Activated T-cell treated with anti-CD3 and anti-CD28 coated beads for 4 hours (primary cell): ENCODE data around the gene TMPRSS7.

Experiments
- DNase-seq: peaks from one replicate; pipeline ENCODE4 v3.0.0-alpha.2; 2020

TMPRSS7 gene

DNA sequence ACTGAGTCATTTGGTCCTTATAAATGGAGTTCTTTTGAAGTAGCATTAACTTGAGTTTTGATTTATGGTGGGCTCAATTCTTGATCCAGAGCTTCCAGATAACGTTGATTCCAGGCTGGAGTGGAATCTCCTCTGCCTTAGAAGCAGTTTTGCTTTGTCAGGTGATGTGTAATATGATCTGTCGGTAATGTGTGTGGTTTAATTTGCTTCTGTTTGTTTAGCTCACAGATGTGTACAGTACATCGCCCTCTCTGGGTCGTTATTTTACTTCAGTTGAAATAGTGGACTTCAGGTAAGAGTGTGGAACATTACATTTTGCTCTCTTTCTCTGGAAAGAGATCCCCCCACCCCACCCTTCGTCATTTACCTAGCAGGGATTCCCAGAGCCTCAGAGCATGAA is 74.8 kb downstream of the TMPRSS7 start:
- no peak for DNase-seq

DNA sequence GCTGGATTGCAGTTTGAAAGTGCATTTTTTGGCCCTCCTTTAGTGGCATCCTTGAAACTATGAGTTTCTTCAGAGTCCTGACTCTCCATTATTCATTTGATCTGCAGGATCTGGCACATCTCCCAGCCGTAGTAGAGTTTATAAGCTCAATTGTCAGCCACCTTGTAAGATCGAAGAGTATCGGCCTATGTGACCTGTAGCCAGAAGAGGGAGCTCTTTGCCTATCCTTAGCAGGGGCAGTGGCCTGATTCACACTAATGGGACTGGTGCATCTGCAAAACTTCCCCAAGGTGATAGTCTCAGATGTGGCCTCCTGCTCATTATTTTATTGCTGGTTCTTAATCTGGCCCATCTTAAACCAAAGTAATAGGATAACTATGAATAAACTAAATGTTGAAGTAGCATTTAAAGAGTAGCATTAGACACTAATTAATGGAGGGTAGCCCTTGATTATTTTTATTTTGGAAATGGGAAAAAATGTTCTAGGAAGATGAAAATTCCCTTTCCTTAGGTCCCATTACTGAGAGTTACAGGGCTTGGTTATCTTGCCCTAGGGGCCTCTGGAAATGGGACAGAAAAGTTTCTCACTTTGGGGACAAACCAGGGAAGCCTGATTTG is 77.4 kb downstream of the TMPRSS7 start:
- DNase-seq: peak; percentile 46

DNA sequence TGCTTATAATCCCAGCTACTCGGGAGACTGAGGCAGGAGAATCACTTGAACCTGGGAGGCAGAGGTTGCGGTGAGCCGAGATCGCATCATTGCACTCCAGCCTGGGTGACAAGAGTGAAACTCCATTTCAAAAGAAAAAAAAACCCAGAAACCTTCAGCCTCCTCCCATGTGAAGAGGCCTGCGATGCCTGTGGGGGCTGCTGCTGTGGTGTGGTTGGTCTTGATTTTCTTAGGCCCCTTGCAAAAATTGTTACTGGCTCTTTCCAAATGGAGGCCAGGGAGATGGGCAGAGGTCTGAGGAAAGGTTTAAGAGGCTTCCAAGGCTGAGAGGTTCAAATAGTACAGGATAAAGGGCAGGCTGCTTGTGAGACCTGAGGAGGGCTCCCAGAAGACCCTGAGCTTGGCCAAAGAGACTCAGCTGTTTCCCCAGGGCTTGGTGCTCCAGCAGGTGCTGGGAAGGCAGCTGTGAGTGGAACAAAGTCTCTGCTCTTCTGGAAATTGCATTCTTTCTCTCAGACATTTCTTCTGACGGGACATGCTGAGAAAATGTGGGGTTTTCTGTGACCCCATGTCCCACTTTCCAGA is 80.1 kb downstream of the TMPRSS7 start:
- no peak for DNase-seq

DNA sequence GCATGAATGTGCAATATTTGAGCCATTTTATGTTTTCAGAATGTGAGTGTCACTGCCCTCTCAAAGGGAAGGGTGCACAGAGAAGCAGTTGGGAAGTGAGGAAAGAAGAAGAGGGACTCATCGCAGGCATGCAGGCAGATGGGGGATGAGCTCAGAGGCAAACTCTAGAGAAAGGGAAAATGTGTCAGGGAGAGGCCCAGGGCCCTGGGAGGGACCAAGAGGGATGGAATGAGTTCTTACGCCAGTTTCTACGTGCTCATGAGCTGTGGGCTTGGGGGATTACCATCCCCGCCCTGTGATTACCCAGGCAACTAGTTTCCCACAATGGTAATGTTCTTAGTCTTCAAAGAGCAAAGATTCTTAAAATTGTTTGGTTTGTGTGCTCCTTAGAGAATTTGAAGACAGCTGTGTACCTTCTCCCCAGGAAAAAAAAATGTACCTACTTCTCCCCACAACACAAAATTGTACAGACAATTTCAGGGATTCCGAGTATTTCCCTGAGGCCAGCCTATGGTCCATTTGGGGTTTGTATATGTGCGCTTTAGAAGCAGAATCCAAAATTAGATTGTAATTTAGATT is 80.7 kb downstream of the TMPRSS7 start:
- DNase-seq: no peak

DNA sequence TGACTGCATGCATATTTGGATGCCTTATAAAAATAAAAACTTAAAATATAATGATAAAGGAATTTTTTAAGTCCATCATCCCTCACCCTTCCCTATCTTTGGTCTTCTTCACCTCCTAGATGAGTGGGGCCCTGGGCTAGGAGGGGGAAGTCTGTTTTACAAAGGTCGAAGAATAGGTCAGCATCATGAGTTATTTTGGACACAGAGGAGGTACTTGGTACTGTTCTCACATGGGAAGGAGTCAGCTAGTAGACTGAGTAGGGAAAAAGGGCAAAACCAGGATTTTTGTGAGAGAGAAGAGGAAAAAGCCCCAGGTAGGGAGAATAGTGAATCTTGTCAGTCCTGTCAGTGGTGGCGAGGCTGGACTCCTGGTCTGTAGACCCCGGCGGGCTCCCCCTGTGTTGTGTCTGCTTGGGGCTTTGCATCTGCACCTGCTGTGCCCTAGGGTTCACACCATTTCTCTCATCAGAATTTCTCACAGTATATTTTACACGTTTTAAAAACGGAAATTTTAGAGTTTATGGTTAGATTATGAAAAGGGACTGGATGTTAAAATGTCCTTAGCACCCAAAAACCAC is 81.4 kb downstream of the TMPRSS7 start:
- no peak for DNase-seq

DNA sequence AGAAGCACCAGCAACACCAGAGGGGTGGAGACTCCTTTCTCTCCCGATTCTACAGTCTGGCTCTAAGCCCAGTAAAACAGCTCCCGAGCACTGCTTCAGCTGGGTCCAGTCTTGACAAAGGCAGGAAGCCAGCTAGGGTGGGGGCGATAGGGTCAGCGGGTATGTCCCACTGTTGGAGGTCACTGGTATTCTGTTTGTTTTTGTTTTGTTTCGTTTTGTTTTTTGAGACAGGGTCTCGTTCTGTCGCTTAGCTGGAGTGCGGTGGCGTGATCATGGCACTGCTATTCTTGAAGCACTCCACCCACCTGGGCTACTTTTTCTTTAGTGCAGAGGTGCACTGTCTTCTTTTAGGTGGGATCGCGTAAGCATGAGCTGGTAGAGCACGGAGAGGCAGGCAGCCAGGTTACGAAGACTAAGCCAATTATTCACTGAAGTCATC is 82.2 kb downstream of the TMPRSS7 start:
- DNase-seq: no peak

DNA sequence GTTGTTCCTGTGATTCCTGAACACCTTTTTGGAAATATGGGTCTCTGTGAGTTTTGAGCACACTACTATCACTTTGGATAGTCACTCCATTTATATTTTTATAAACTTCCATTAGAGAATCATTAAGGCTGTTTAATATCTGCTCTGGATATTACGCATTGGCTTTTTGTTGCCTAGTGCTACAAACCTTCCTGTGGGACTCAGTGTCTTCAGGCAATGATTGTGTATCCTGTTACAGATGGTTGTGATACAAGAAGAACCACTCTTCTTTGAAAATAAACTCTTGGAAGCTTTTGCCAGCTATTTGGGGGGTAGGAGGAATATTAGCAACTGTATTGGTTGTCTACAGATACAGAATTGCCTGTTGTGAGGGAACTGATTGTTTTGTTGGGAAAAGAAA is 82.9 kb downstream of the TMPRSS7 start:
- no peak for DNase-seq

DNA sequence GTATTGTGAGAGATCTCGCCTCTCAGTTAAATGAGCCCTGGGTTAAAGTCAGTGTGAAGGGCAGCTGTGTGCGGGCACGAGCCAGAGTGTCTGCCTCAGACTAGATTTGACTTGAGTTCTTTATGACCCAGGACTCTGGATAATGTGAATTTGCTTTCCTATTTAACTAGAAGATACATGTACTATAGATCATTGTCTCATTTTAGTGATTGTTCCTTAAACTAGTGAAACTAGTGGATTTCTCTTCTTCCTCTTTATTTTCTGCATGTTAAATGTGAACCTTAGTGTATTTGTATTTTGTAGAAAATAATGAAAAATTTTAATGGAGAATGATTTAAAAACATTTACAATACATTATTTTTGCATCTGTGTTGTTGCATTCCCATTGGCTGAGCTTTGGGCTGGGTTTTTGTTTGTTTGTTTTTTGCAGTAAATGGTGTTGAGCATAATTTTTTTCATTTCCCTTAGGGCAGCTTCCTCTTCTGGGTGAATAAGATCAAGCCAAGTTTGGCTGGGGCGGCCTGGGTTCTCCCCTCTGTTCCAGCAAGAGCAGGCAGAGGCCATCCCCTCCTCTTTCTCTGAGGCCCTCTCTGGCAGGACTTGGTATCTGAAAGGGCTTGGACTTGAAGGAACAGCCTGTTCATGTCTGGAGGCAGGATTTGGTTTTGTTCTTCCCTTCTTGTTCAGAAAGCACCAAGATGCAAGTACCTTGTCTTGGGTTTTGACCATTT is 83.5 kb downstream of the TMPRSS7 start:
- no peak for DNase-seq

DNA sequence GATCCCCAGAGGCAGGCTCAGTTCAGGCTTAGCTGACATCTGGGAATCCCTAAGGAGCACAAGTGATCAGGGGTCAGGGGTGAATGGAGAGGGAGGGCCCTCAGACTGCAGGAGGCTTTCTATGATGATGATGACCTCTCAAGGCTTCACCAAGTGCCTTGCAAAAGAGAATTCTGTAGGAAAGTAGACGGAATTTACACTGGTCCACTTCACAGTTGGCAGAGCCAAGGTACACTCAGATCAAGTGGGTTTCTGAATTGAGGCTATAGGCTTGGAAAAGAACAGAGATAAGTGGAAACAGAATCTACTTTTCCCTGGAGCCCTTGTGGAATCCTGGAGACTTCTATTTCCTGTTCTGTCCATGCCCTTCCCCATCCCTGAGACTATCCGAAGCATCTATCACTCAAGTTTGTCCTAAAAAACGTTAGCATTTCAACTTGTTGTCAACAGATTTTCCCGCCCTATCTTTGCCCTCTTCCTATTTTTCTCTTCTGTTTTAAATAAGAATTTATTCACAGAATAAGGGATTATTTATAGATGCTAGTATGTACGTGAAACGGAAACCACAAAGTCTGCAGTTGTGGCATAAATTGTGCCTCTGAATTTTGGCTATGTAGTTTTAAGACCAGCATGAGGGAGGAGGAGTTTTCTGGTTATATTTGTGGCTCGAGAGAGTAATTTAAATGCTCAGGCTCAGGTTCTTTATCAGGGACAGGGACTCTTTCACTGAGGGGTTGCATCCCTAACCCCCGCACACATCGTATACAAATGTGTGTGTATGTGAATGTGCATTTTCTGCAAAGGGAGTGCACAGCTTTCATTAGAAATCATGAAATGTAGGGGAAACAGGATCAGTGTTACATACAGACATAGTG is 85.7 kb downstream of the TMPRSS7 start:
- no peak for DNase-seq

DNA sequence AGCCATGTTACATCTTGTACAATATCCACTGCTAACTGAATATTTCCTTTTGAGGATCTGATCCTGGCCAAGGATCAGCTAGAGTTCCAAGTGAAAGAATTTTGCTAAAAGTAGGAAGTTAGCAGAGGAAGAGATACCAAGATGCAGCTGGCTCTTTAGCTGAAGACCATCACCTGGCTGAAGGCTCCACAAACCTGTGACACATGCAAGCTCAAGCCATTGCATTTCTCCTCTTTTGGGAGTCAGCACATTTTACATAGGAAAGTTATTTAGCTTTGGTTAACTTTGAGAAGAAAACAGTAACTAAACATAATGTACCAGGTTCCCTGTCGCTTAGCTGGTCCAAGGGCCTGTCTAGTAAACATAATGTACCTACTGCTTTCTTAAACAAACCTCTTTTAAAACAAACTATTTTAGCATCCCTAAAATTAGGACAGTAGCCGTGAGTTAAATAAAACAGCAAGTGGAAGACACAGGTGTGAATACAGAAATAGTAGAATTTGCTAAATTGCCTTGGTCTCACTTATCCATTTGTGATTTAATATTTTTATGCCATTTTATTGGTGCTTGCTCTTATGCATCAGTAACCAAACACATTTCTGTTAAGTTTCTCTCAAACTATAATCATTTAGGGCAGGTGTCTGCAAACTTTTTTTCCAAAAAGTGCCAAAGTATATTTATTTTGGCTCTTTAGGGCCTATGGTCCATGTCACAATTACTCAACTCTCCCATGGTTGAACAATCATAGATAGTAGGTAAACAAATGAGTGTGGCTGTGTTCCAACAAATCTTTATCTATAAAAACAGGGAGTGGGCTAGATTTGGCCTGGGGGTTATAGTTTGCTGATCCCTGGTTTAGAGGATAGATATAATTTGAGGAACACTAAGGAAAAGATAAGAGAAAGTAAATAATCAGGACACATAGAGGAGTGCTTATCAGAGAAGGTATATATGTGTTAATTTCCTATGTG is 87.3 kb downstream of the TMPRSS7 start:
- DNase-seq: no peak

DNA sequence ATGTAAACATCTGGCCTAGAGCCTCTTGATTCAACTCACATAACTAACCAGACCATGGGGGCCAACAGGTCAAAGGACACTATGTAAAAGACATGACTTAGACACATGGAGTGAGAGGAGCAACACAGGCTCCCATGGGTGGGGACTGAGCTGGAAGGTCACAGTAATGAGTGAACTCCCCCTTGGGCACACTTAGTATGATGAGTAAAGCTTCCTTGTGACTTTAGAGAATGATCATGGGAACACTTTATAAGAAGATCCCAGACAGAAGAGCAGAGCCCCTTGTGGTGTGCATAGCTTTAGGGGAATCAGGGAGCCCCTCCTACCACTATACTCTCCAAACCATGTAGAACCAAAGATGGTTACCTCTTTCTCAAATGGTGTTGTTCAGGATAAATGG is 88.3 kb downstream of the TMPRSS7 start:
- DNase-seq: no peak

DNA sequence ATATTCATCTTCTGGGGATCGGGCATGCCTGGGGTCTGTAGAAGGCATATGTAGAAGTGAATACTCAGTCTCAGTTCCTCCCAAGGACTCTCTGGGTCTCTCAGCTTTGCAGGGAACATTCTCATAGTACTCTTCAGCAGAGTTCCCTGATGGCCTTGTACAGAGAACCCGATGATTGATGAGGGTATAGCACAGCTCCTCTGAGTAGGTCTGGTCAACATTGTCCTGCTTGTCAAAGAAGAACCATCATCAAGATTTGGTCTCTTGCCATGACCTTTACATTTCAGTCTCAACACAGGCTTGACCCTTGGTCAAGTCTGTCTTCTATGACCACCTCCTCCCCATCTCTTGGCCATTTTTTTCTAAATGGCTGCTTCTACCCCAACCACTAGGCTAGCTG is 89.0 kb downstream of the TMPRSS7 start:
- no peak for DNase-seq

DNA sequence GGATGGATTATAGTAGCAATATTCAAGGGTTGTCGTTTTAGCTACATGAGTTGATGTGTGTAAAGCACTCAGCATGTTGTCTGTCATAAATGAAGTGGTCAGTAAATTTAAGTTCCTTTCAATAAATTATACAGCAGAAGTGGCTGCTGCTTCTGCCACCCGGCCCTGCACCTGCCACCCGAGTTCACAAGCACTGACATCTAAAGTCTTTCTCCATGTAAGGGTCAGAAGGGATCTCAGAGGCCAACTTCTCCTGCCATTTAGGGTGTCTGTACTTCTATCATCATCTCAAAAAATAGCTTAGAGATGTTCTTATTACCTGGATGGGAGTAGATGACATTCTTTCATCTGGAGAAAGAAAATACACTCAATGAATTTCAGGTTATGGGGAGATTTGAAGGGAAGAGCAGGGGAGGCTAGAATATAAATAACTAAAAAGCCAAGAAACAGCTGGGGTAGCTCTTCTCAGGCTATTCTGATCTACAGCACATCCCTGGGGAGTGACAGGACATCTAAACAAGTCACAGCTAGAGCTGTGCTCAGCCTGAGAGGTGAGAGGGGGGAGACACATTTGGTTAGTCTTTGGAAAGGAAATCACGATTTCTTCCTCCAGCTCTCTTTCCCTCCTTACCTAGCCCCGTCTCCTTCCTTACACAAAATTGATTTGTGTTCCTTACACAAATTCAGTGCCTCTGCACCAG is 90.5 kb downstream of the TMPRSS7 start:
- no peak for DNase-seq

DNA sequence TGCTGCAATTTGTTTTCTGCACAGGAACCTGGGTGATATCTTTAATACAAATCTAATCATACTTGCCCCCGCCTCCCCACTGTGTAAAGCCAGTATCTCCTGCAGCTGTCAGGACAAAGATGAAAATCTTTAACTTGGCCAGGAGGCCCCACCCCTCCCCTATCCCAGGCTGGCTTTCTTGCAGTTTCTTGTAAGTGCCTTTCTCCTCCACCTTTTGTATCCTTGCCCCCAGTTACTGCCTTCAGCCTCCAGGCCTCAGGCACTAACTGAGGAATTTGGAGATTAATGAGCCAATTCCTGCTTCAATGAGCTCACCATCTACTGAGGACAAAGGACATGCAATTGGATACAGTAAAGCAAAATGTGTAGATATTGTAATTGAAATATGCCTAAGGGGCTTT is 92.0 kb downstream of the TMPRSS7 start:
- DNase-seq: no peak

DNA sequence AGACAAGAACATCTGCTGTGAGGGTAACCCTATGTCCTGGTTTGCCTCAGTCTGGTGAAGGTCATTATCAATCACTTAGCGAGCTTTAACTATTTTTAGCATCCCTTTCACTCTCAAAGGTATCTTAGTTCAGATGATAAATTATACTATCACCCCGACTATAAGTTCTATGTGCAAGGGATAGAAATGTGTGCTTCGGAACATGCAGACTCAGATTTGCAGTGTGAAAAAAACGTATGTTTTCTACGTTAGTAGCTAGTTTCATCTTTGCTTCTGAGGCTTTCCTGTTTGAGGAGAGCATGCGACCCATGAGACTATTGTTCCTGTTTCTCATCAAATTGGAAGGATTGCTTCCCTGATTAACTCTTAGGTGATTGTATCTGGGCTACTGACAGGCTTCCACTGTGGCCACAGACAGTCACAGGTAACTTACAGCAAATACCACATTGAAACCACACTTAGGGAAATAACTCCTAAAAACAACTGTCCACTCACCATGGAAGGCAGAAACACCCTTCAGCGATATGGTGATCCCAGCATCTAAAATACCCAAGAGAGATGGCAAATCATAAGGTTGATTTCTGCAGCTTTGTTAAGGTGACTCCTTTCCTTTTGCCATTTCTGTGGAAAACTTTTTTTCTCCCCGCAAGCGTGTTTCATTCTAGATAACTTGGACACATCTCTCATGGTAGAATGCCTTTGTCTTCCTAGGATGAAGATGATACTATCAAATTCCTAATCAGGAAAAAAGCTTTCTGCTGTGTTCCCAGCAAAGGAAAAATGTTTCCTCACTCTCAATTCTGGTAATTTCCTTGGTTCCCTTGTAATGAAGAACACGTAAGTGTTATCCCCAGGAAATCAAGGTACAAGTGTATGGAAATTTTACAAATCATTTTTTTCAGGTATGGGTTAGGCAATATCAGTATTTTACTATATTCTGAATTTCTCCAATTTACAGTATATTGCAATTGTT is 93.3 kb downstream of the TMPRSS7 start:
- no peak for DNase-seq

DNA sequence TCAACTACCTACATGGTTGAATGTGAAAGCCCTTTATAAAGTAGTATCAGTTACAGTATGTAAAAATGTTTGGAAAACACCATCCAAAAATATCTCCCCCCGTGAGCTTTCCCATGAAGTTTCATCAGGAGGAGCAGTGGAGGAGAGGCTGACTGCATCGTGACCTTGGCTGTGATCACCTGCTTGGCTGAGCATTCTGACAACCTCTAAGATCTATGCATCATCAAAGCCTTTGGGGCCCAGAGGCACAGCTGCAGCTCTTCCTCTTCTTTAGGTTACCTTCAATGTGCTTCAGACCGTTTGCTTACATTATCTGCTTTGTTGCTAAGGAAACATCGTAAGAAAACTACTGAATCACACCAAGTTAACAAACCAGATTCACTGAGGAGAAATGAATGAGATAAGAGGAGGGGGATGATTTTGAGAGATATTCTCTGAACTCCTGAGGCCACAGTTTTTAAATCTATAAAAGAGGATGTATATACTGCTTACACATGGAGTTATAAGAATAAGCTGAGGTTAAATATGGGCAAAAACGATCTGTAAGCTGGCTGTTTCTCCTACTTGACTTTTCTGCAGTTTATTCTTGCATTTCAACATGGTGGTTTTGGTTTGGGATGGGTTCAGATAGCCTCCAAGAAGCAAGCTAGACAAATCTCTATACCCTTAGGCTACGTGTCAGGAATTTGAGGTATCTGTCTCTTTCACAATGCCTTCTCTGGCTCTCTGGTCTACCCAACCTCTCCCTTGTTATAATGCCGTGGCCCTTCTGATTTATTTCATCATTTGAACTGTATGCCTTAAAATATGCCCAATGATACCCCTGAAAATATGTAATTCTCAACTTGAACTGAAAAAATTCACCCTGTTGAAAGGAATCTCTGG is 94.5 kb downstream of the TMPRSS7 start:
- DNase-seq: peak; percentile 22

DNA sequence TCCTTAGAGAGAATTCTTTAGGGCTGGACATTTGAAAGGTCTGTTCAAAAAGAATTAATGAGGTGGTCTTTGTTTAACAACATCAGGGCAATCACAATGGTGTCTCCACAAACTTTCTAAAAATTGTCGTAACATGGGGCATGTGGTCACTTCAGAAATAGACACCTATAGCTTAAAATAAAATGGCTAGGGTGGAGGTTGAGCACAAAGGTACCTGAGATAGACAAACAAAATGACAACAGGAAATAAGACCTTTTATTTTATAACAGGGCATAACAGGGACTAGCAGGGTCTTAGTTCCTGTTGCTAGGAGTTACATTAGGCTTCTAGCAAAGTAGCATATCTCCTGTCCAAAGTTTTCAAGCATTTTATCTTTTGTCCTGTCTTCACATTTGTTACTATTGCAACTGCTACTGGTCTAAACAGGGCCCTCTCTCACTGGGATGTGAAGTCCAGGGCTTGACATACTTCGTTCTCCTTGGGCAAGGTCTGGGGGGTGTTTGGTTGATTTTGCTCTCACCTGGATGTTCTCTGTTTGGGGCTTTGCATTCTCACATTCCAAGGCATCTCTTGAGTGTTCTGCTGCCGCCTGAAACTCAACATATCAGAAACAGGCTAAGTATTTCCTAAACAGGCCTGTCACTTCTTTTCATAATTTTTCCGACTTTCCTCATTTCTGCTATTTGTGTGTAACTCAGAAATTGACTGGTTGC is 95.5 kb downstream of the TMPRSS7 start:
- no peak for DNase-seq

DNA sequence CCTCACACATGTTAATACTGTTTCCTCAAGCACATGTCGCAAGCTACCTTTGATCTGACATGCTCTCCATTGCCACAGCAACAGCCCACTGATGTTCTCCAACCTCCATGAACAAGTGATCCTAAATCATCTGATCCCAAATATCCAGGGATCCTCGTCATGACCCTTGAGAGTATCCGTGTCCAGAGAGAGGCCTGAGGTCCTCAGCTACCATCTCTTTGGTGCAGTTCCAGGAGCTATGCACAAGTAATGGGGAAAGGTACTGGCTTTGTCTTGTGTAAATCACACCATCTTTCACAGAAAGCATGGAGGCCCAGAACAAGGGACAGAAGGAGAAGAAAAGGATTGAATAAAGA is 96.1 kb downstream of the TMPRSS7 start:
- no peak for DNase-seq
